Gastrocnemius medialis (tissue), 4 donors: ENCODE measurements around the gene LDAH.

Experiments
- CTCF ChIP-seq, 5 experiments: fragments of 450-650 bp in 3 of 5; fragments of 200-600 bp in 2 of 5; sonication (generic) in 2 of 5; IDR thresholded peaks in 4 of 5; conservative IDR thresholded peaks in 1 of 5; 1 replicate in 4 of 5; 2 replicates in 1 of 5; pipeline ENCODE4 v1.5.1; 2016 to 2019; ENCODE audit warnings: antibody characterized with exemption in 5 of 5, mild to moderate bottlenecking in 3 of 5, moderate library complexity in 3 of 5
- POLR2A ChIP-seq, 2 donors: fragments of 450-650 bp; IDR thresholded peaks; one replicate each; pipeline ENCODE4 v1.6.1; 2017; ENCODE audit warnings: antibody characterized with exemption in 2 of 2, mild to moderate bottlenecking in 2 of 2, moderate library complexity in 2 of 2

GRCh38 chr2:20674974-20675679 lies 147.8 kb downstream of the LDAH start:
- TF ChIP-seq CTCF (IDR thresholded peaks at IDR 0.05 in 4 of 5, conservative IDR thresholded peaks at IDR 0.05 in 1 of 5) (no peak), POLR2A (IDR thresholded peaks at IDR 0.05) (no peak)
